GM12865 (cell line): ENCODE data around the gene KIN.

Experiments
- DNase-seq: peaks from one replicate; pipeline ENCODE4 v3.0.0; 2010; ENCODE audit warnings: low read depth
- H3K4me3 ChIP-seq: 2 replicates; pipeline ENCODE4 v1.5.1; 2011; ENCODE audit warnings: mild to moderate bottlenecking, low read depth, low read length, control low read depth
- TF ChIP-seq, protein P1 (sequence below): IDR thresholded peaks from 2 replicates; pipeline ENCODE4 v1.5.1; 2011; ENCODE audit warnings: low read length, control low read depth, low read depth, inconsistent platforms; ENCODE audit not compliant: insufficient read depth; ENCODE audit errors: missing control alignments

The KIN gene, protein sequence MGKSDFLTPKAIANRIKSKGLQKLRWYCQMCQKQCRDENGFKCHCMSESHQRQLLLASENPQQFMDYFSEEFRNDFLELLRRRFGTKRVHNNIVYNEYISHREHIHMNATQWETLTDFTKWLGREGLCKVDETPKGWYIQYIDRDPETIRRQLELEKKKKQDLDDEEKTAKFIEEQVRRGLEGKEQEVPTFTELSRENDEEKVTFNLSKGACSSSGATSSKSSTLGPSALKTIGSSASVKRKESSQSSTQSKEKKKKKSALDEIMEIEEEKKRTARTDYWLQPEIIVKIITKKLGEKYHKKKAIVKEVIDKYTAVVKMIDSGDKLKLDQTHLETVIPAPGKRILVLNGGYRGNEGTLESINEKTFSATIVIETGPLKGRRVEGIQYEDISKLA

DNA sequence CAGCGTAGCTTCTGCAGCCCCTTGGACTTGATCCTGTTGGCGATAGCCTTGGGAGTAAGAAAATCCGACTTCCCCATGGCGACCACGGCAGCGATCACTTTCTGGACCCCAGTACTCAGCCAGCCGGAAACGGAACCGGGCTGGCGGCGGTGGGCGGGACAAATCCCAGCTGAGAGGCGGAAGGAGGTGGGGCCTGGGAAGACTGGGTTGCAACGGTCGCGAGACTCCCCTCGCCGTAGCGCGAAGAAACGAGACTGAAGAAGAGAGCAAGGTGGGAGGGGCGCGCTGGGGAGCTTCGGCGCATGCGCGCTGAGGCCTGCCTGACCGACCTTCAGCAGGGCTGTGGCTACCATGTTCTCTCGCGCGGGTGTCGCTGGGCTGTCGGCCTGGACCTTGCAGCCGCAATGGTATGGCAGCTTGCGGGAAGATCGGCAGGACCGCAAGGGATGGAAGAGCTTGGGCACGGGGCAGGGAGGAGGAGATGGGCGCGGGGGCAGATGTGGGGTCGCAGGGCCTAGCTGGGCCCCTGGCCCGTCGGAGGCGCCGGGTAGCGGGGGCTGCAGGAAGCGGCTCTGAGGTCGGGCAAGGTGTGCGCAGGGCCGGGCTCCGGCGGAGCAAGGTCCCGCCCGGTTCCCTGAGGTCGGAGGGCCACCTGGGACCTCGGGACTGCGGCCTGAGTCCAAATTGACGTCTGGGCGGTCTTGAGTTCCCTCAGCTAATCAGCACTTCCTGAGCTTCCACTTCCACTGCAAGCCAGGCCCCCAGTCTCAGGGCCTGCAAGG is at the start of gene KIN, which contains the start of gene ATP5F1C:
Gene KIN, minus strand, starts transcription at position 137 of the 782 bp plus-strand sequence. Its CDS starts 60 bp downstream, at position 77.
Gene ATP5F1C, plus strand, starts transcription at position 321 of the 782 bp plus-strand sequence. Its CDS starts 31 bp downstream, at position 352.
- TF ChIP-seq, protein P1, sequence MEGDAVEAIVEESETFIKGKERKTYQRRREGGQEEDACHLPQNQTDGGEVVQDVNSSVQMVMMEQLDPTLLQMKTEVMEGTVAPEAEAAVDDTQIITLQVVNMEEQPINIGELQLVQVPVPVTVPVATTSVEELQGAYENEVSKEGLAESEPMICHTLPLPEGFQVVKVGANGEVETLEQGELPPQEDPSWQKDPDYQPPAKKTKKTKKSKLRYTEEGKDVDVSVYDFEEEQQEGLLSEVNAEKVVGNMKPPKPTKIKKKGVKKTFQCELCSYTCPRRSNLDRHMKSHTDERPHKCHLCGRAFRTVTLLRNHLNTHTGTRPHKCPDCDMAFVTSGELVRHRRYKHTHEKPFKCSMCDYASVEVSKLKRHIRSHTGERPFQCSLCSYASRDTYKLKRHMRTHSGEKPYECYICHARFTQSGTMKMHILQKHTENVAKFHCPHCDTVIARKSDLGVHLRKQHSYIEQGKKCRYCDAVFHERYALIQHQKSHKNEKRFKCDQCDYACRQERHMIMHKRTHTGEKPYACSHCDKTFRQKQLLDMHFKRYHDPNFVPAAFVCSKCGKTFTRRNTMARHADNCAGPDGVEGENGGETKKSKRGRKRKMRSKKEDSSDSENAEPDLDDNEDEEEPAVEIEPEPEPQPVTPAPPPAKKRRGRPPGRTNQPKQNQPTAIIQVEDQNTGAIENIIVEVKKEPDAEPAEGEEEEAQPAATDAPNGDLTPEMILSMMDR, result no peak
- peak within 1 kb of the TSS; percentile 99 for H3K4me3 ChIP-seq
- peak; percentile 98 for DNase-seq

DNA sequence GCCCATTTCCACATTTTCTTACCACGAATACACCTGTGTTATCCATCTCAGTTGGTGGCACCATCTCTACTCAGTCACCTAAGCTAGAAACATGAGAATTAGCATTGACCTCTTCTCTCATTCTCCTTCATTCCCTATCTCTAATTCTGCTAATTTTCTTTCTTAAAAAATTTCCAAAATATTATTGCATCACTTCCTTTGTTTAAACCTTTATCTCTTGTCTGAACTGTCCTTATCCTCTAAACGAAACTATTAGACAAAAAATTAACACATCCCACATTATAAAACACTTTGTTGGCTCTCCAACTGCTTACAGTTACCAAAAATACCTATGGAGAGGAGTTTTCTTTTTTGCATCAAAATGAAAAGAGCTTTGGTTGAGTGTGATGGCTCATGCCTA is 48.8 kb upstream of the KIN start:
- TF ChIP-seq, protein P1, result no peak
- H3K4me3 ChIP-seq, result no peak overlapping the region
- no peak for DNase-seq

DNA sequence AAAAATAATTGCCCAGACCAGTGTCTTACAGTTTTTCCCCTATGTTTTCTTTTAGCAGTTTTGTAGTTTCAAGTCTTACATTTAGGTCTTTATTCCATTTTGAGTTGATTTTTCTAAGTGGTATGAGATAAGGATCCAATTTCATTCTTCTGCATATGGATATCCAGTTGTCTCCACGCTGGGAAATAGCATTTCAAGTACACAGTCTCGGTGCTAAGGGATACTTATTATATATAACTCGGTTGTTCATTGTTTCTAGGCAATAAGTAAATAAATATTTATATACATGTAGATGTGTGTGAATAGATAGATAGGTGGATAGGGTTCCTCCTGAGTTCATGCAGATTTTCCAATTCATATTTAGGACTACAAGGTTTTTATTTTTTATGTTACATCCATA is 46.5 kb upstream of the KIN start:
- H3K4me3 ChIP-seq, result no peak overlapping the region
- TF ChIP-seq, protein P1, result no peak
- DNase-seq, result no peak

DNA sequence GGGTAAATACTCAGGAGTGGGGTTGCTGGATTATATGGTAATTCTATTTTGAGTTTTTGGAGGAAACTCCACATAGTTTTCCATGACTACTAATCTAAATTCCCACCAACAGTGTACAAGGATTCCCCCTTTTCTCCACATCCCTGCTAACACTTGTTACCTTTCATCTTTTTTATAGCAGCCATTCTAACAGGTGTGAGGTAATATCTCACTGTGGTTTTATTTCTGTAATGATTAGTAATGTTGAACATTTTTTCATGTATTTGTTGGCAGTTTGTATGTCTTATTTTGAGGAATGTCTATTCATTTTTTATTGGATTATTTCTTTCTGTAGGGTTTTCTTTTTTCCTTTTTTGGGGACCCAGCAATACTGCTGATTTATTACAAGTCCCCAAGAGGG is 45.4 kb upstream of the KIN start:
- no peak overlapping the region for H3K4me3 ChIP-seq
- TF ChIP-seq, protein P1, result no peak
- no peak for DNase-seq

DNA sequence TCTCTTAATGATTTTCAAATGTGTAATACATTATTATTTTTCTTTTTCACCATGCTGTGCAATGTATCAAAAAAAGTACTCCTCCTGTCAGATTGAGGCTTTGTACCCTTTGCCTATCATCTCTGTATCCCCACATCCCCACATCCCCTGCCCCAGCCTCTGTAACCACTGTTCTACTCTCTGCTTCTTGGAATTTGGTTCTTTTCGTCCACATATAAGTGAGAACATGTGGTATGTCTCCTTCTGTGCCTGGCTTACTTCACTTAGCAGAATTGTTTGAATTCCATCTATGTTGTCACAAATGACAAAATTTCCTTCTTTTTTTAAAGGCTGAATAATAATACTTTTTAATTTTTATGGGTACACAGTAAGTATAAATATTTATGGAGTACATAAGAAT is 44.3 kb upstream of the KIN start:
- TF ChIP-seq, protein P1, result no peak
- no peak overlapping the region for H3K4me3 ChIP-seq
- no peak for DNase-seq

DNA sequence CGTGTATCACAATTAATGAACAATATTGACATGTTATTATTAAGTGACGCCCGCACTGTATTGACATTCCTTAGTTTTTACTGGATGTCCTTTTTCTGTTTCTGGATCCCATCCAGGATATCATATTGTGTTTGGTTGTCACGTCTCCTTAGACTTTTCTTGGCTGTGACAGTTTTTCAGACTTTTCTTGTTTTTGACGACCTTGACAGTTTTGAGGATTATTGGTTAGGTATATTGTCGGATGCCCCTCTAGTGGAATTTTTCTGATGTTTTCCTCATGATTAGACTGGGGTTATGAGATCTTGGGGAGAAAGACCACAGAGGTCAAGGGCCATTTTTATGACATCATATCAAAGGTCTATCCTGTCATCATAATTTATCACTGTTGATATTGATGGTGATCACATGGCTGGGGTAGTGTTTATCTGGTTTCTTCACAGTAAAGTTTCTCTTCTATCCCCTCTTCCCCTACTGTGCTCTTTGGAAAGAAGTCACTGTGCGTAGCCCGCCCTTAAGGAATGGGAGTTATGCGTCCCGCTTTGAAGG is 41.6 kb upstream of the KIN start:
- H3K4me3 ChIP-seq, result no peak overlapping the region
- TF ChIP-seq, protein P1, result no peak
- no peak for DNase-seq
